HS-5 (cell line): ENCODE results near the gene BMPER.

ENCODE experiments used
- DNase-seq: peaks from one replicate; pipeline ENCODE4 v3.0.0-alpha.2; 2012; ENCODE audit warnings: low read depth

Gene BMPER

DNA sequence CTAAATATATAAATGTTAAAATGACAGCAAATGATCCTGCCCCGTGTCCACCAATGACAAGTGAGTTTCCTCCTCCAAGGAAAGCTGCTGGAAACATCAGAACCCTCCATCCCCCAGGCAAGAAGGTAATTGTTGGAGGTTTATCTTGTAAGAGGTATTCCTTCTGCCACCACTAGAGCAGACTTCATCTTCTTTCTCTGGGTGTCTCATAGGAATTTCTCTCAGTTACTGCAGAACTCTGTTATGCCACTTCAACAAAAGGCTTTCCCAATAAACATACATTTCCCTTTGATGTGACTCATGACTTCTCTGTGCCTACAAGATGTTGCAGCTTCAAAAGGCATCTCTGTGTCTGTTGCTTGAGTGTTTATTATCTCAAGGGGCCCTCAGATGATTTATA lies 279.1 kb downstream of the BMPER start:
- peak; percentile 23 for DNase-seq

DNA sequence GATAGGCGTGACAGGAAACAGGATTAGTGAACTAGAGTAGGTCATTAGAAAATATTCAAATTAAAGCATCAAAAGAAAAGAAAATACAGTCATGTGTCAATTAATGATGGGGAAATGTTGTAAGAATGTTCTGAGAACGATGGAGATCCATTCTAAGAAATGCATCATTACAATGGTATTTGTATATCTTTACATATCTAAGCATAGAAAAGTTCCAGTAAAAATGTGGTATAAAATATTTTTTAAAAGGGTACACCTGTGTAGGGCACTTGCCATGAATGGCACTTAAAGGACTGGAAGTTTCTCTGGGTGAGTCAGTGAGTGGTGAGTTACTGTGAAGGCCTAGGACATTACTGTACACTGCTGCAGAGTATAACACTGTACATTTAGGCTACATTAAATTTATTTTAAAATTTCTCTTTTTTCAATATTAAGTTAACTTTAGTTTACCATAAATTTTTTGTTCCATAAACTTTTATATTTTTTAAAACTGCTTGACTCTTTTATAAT lies 282.5 kb downstream of the BMPER start:
- peak; percentile 28 for DNase-seq

DNA sequence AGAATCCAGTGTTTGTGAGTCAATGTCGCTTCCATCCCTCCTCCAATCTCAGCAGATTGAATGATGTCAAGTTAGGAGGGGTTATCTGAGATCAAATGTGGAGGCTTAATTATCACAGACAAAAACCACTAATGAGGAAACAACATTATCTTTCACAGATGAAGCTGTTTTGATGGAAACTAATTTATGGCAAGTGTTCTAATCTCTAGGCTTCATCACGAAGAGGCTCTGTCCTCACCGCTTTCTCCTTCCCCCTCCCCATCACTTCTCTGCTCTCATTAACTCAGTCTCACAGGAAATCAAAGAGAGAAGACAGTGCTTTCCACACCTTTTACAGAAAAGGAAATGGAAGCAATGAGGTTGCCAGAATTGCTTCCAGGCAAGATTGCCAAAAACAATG lies 283.7 kb downstream of the BMPER start:
- DNase-seq = no peak

DNA sequence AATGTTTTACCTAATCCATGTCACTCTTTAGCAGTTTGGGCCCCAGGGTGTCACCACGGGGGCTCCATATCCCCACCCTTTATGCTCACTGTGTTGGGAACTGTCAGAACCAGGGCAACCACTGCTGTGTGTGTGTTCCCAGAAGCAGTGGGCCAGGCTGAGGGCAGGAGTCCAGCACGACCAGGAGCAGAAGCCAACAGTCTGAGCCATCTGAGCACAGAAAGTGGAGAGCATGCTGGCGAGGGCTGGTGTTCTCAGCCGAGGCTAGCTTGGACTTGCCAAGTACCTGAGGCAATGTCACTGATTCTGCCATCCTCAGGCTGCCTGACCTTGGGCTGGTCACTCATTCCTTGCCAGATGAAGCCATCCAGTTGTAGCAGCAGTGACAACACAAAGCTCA lies 285.0 kb downstream of the BMPER start:
- DNase-seq = no peak

DNA sequence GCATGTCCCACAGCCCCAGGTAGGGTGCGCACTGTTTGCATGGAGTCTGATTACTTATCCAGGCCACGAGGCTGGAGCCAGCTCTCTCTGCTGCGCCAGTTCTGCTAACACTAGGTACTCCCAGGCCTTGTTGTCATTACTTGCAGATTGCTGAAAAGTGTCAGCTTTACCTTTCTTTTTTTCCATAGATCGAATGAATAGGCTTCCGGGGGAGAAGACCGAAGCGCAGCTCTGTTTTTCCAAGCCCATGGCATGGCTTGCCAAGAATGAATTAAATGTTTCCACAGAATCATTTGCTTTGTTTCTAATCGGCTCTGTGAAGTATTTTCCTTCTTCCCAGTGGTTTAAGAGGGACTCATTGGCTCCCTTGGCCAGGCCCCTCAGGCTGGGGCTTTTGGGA lies 285.8 kb downstream of the BMPER start:
- DNase-seq = no peak

DNA sequence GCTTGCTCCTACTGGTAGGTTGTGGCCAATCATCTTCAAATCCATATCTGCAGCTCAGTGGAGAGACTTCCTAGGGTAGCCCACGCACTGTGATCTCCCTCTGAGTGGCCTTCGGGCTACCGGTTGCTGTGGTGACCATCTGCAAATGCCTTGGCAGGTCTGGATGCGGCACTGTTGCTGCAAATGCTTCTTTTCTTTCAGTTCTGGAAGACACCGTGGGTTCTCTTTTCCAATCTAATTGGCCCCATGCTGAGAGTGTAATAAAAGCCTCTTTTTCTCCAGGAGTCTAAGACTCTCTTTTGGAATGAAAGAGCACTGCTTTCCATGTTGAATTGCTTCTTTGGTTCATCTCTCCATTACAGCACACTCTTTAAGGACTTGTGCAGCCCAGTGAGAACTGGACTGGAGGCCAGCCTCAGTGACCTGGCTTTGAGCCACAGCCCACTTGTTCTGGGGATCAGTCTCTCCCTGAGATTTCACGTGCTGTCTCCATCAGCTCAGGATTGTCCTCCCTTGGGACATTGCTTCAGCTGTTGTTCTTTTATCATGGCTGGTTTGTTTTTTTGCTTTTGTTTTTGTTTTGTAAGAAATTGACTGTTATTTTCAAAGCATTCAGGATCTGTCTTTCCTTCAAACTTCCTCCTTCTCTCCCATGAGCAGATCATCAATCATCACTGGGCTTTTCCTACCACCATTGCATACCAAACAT lies 286.6 kb downstream of the BMPER start:
- DNase-seq = no peak

DNA sequence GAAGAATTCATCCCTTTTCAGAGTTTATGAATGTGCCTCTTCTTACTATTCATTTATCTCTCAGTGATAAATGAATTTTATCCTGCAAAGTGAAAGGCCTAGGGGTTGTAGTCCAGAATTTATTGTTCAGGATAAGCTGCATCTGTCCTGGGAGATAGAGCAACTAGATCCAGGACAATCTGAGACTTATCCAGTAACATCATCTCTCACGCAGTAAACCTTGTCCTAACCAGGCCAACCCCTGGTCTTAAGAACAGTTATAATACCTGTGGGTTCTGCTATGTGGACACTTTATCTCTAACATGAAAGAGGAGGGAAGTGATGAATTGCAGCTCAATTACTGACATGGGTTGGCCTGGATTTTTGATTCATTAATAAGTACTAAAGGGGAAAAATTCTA lies 287.6 kb downstream of the BMPER start:
- DNase-seq = no peak

DNA sequence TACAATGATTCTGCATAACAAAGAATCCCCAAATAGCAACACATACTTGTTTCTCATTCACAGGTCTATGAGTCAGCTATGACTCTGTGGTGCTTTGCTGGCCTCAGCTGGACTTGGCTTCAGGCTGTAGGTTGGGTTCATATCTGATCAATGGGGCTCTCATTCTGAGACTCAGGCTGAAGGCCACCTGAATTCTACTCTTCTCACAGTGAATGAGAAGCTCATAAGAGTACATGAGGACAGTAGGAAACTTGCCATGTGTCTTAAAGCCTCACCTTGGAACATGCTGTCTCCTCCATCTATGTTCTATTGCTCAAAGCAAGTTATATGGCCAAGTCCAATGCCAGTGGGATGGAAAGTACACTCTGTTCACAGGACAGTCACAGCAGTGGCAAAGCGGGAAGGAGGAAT lies 292.9 kb downstream of the BMPER start:
- no peak for DNase-seq
